ENCODE measurements around the gene HIP1R.

Gene HIP1R

DNA sequence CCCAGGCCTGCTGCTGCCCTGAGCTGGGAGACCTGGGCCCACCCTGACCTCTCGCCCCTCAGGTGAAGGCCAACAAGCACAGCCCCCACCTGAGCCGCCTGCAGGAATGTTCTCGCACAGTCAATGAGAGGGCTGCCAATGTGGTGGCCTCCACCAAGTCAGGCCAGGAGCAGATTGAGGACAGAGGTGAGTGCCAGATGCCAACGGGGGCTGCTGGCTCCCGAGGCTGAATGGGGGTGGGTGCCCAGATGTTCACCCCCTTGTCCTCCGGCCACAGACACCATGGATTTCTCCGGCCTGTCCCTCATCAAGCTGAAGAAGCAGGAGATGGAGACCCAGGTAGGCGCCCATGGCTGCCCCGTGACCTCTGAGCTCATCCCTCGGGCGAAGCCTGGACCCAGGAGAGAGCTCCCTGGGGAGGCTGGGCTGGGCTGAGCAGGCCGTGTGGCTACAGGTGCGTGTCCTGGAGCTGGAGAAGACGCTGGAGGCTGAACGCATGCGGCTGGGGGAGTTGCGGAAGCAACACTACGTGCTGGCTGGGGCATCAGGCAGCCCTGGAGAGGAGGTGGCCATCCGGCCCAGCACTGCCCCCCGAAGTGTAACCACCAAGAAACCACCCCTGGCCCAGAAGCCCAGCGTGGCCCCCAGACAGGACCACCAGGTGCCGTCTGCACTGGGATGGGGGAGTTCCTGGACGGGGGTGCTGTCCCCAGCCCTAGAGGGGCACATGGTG lies 25.8 kb downstream of the HIP1R start:
- DNase-seq = no peak

DNA sequence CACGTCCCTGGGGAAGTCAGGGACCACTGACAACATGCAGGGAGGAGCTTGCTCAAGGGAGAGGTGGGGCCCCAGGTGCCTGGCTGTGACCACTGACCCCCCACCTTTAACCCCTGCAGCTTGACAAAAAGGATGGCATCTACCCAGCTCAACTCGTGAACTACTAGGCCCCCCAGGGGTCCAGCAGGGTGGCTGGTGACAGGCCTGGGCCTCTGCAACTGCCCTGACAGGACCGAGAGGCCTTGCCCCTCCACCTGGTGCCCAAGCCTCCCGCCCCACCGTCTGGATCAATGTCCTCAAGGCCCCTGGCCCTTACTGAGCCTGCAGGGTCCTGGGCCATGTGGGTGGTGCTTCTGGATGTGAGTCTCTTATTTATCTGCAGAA lies 26.3 kb downstream of the HIP1R start:
- no peak for DNase-seq

GRCh38 chr12:122862110-122862634 lies 26.9 kb downstream of the HIP1R start:
- no peak for DNase-seq

DNA sequence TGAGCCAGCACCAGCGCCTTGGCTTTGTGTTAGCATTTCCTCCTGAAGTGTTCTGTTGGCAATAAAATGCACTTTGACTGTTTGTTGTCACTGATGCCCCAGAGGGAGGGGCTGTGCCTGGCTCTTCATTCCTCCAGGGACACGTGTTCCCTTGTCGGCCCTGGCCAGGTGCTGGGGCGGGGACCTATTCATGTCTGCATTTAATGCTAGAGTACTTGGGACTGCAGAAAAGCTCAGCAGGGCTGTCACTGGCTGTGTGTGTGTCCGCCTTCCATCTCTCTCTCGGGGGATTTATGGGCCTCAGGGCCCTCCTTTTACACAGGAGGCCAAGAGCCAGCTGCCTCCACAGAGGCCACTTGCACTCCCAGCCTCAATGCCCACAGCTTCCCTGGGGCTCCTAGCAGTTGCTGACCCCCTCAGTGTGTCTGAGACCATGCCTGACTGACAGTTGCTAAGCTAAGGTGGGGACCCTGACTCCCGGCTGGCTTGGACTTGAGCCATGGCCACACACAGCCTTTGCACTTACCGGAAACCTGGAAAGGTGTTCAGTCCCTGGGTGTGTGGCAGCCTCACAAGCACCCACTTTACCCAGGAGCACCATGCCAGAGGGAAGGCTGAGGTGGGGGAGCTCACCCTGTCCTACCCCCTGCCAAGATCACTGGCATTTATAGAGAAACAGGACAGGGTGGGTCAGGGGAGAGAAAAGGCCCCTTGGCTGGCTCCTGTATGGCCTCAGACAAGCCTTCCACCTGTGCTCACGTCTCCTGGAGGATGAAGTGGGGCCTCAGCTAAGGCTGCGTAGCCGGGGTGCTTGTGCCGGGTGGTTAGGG lies 27.8 kb downstream of the HIP1R start:
- no peak for DNase-seq

DNA sequence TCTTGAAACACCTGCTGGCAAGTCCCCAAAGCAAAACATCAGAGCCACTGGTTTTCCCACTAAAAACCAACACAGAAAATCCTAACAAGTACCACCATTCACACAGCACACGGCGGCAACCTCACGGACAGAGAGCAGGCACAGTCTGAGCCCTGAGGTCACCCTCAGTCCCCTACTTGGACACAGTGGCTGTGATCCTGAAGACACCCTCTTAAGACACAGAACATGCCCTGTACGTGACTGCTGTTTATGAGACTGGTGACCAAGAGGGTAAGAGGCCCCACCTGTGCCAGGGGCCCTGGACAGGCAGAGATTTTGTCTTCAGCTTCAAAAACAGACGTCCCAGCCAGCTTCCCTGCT lies 29.6 kb downstream of the HIP1R start:
- DNase-seq = no peak

DNA sequence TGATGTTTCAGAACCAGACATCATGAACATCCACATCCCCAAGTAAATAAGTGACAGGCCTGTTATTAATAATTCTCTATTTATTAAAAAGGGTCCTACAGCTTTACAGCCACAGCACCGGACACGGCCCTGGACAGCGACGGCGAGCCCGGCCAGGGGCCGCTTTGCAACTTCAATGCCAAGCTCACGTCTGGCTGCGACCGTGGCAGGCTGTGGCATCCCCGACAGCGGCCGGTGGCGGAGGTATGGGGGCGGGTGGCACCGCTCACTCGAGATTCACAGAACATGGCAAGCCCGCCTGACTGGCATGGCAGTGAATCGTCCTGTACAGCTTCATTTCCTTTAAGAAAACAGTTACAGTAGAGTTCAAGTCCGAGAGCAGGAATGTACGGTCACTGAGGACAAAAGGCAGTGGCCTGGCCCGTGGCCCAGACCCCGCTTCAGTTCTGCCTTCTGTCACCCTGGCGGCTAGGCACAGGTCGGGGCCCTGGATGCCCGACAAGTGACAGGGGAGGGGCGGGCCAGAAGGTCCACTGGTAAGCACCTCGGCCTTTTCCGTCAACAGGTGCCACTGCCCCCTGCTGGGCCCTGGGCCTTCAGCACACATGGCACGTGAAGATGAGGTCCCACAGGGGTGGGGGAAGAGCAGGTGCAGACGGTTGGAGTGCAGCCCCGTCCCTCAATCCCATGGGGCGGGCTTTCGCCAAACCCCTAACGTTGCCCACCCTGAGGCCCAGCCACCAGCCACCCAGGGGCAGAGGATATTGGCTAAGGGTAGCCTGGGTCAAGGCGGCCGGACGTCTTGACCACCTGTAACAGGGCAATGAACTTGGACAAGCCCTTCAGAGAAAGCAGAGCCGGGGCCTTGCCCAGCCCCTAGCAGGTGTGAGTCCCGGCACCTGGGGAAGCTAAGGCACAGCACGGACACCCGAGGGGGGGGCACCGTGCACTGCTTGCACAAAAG lies 30.3 kb downstream of the HIP1R start:
- DNase-seq = no peak

DNA sequence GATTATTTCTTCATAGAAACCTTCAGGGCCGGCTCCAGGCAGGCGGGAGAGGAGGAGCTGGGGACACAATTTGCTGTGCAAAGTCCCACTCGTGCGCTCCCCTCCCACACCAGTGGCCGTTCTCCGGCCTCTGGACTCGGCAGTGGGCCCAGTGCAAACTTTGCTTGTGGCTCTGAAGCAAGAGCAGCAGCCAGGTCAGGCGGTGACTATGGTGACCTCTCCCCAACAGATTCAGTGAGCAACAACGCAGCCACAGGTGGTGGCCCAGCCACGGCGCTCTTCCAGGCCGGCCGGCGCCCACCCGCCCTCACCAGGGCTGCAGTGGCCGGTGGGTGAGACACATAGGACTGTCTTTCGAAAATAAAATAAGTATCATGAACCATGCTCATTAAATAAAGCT lies 31.1 kb downstream of the HIP1R start:
- no peak for DNase-seq

- DNase-seq = no peak
These were observed 31.8 kb downstream of the HIP1R start for GRCh38 chr12:122866950-122867607.

GRCh38 chr12:122867691-122868461 lies 32.6 kb downstream of the HIP1R start:
- DNase-seq = no peak

DNA sequence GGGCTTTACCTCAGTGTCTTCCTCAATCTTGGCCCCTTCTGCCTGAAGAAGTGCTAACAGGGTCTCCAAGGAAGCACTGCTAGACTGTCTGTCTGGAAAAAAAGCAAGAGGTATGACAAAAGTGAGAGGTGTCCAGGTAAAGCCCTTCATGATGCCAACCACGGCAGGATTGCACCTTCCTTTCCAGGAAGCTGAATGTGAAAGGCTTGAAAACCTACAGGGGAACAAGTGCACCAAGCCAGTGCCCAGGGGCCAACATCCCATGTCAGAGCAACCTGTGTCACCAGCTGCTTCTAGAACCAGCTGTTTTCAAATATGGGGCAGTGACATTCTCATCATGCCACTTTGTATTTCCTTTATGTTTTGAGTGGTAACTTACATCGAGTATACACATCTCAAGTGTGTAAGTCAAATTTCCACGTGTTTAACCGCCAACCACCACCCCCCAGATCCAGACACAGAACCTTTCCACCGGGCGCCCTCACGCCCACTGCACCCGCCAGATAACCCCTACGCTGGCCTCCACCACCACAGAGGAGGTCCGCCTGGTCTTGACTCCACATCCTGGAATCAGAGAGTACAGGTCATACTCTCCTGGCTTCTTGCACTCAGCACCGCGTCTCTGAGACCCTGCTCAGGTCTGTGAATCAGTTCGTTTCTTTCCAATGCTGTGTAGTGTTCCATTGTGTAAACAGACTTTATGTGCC lies 33.4 kb downstream of the HIP1R start:
- DNase-seq = no peak

DNA sequence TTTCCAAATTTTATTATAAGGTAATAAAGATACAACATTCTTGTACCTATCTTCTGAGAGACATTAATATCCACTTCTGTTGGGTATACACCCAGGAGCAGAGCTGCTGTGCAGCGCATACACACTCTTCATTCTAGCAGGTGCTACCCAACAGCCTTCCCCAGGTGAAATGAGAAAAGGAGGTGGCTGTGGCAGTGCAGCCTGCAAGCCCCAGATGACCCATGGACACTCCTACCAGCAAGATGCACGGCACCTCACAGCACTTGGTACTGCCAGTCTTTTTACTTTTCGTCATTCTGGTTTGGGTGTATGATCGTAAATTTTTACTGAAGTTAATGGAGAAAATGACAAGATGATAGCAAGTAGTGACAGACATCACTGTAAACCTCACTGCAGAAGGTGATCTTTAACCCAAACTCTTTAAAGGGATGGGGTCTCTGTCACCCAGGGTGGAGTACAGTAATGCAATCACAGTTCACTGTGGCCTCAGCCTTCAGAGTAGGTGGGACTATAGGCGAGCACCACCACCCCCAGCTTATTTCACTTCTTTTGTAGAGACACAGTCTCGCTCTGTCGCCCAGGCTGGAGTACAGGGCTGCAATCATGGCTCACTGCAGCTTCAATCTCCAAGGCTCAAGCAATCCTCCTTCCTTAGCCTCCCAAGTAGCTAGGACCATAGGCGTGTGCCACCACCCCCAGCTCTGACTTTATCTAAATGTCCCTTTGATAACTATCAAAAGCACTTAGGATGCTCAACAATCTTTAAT lies 34.1 kb downstream of the HIP1R start:
- no peak for DNase-seq

GRCh38 chr12:122870163-122870842 lies 35.0 kb downstream of the HIP1R start:
- no peak for DNase-seq

DNA sequence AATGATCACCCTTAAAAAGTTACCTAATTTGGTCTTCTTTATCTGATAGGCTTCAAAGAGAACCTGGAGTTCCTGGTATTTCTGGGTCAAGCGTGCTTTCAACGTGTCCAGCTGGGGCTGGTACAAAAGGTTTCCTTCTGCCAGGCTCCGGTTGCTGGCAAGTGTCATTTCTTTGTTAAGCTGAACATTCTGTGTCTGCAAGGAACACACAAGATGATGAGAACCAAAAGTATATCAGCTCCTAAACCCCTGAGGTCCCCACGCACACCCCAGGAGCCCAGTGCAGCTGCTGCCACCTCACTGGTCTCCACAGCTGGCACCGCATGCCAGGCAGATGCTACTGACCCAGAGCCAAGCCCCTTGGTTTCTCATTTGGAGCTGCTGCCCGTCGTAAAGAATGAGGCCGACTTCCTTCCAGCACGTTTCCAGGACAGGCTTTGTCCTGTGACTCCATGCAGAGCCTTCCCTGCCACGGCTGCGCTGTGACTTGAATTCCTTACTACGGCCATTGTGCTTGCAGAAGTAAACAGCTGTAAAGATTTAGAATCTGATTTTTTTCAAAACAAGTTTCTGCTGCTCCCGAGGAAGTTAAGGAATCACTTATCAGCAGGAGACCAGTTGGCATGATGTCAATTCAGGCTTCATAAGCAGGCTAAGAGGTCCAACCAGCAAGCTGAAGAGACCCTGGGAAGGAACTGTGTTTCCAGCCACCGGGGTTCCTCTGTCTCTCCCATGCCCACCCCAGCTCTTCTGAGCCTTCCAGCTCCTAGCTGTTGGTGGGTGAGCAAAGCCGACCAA lies 35.8 kb downstream of the HIP1R start:
- DNase-seq = no peak

DNA sequence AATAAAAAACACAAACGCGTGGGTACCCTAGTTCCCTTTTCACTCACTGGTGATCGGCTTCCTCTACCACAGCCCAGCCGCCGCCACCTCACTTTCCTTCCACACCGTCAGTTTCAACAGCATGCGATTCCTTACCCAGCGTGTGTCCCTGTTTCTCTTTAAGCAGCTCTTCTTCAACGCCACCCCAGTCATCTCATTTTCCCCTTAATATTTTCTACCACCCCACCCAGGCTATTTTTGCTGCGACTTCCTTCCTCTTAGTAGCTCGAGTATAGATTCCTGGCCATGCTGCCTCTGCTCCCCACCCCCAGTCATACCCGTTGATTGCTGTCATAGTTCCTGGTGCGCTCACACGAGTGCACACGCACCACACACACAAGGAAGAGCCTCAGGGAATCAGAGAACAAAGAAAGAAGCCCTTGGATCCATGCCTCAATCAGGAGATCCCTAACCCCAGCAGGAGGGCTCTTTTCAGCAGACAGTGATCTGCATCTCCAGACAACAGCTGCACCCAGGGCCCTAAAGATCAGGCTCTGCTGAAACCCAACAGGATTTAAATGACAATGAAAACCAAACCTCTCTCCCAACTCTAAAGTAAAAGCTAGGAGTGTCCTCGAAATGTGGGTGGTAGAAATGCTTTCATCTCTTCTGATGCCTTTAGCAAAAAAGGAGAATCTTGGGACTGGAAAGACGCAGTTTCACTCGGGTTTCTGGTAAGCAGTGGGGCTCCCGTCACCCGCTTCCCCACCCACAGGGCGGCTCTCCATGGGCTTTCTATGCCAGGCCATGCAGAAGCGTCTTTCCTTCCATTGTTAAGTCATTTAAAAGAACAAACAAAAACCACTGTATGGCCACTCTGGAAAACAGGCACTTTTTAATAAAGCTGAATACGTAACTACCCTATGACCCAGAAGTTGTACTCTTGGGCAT lies 36.9 kb downstream of the HIP1R start:
- DNase-seq = no peak

- DNase-seq = no peak
These were observed 37.6 kb downstream of the HIP1R start for GRCh38 chr12:122872815-122873361.

DNA sequence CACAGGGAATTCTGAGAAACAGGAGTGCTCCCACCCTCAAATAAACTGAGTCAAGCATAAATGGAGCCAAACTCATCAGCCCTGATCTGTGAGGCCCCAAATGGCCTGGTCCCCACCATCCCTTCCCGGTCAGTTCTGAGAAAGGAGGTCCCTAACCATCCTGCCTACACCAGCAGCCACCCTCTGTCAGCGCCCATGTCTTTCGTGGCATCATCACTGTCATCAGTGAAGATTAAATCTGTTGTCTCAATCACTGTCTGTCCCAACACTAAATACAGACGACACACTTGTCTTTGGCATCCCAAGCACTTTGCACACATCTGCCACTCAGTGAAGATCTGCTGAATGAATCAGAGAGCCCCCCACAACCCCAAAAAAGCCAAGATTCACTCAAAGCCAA lies 38.3 kb downstream of the HIP1R start:
- no peak for DNase-seq

GRCh38 chr12:122874081-122874480 lies 38.8 kb downstream of the HIP1R start:
- no peak for DNase-seq
